H1 (cell line): ENCODE results near the gene UVRAG. TPM values are rescaled to one million over a fixed set of nuclear protein-coding genes. Genes with fewer than 3 reads are reported as not detected.

Experiments used
- HDAC2 ChIP-seq, 2 experiments: fragments of 300-600 bp in 1 of 2; sonication (generic) in 1 of 2; IDR thresholded peaks; 2 replicates each; pipeline ENCODE4 v1.6.1; 2011 to 2012; ENCODE audit warnings: low read depth in 2 of 2, low read length in 2 of 2, mild to moderate bottlenecking in 2 of 2, moderate library complexity in 2 of 2, borderline replicate concordance in 1 of 2, inconsistent platforms in 1 of 2
- NANOG ChIP-seq: IDR thresholded peaks from 2 replicates; pipeline ENCODE4 v1.6.1; 2011; ENCODE audit warnings: low read length, low read depth, mild to moderate bottlenecking, inconsistent platforms; ENCODE audit not compliant: insufficient read depth, poor library complexity, severe bottlenecking
- RNF2 ChIP-seq: fragments of 200-900, 300-1000 bp; sonication (generic); IDR thresholded peaks from 2 replicates; pipeline ENCODE4 v1.7.1; 2016; ENCODE audit warnings: borderline replicate concordance, low read depth, mild to moderate bottlenecking, antibody characterized with exemption, low read length; ENCODE audit not compliant: poor library complexity, severe bottlenecking; ENCODE audit errors: missing control alignments
- SP4 ChIP-seq: IDR thresholded peaks from 2 replicates; pipeline ENCODE4 v1.6.1; 2012; ENCODE audit warnings: low read length, inconsistent platforms
- polyA plus RNA-seq, 7 experiments: library from polyadenylated mRNA; depleted of rRNA in 3 of 7; stranded (reverse) in 5 of 7; unstranded in 2 of 7; fragments of >200 nt in 5 of 7; fragments of 200-250 nt in 2 of 7; gene quantifications; 1 replicate in 5 of 7; 2 replicates in 1 of 7; 4 replicates in 1 of 7; pipeline versions ENCODE4 v1.2.1 to v1.2.3, GENCODE V29; 2011 to 2013; ENCODE audit warnings: missing spikeins in 2 of 7, mixed read lengths in 2 of 7
- total RNA-seq: library from RNA; stranded (reverse); fragmentation: NEBNext Ultra II Directional; extraction: Animal tissue kit (Norgen Biotek cat#: 25700); gene quantifications from 2 replicates; pipeline ENCODE4 v1.2.1, GENCODE V29; 2021
- TF ChIP-seq, protein P1 (sequence below): IDR thresholded peaks from 2 replicates; pipeline ENCODE4 v1.6.1; 2011; ENCODE audit warnings: low read depth, mild to moderate bottlenecking, low read length; ENCODE audit not compliant: insufficient read depth

Gene UVRAG
- total and polyA plus RNA-seq, 2 of the 8 experiments (the other 6 are each of a cell fraction or from before 2014, with no cell fraction given) = 5.5 to 14.7 TPM

DNA sequence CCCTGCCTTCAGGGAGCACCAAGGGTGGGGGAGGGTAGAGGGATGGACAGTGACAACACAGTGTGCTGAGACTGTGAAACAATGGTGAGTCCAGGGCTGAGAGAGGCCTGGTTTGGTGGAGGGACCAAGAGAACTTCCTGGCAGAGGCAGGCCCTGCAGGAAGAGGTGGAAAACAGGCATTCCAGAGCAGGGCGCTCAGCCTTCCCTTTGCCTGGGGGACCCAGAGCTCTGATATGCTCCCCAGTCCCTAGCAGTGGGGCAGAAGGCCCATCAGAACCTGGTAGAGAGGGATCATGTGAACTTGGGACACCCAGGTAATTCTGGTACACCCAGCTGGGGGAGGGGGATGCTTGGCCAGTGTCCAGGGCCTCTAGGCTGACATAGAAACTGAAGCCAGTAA lies 17.2 kb upstream of the UVRAG start (continued):
- TF ChIP-seq RNF2 (no peak), SP4 (no peak), NANOG (no peak), HDAC2 (IDR thresholded peaks at IDR 0.05; ENCODE audit: borderline replicate concordance in 1 of 2, low read depth in 2 of 2, low read length in 2 of 2) (no peak)
- TF ChIP-seq, protein P1, sequence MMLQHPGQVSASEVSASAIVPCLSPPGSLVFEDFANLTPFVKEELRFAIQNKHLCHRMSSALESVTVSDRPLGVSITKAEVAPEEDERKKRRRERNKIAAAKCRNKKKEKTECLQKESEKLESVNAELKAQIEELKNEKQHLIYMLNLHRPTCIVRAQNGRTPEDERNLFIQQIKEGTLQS = no peak
